ENCODE measurements around the gene HOXD8.

Gene HOXD8

DNA sequence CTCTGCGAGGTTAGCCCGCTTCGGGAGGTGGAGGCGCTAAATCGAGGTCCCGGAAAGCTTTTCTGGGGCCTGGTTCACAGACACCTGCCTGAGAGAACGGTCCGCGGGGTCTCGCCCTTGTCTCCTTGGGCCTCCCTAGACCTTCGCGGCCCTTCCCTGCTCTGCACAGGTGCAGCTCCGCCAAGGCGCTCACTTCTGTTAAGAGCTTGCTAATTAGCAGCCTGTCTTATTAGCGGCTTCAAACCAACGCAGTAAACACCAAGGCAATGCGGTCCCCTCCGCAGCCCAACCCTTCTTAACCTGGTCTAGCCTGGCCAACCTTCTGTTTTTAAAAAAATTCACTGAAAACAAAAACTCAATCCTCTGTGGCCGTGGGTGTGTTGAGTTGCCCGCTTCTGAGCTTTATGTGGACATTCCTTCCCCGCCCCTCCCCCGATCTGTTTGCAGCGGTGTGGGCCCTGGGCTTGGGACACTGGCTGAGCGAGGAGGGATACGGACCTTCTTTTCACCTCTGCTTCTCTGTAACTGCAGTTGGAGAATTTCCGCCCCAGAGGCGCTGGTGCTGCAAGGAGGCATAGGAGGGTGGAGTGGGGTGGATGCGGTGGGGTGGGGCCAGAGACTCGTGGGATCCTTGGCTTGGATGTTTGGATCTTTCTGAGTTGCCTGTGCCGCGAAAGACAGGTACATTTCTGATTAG, 18.4 kb downstream of the HOXD8 start:
- DNase-seq = no peak

DNA sequence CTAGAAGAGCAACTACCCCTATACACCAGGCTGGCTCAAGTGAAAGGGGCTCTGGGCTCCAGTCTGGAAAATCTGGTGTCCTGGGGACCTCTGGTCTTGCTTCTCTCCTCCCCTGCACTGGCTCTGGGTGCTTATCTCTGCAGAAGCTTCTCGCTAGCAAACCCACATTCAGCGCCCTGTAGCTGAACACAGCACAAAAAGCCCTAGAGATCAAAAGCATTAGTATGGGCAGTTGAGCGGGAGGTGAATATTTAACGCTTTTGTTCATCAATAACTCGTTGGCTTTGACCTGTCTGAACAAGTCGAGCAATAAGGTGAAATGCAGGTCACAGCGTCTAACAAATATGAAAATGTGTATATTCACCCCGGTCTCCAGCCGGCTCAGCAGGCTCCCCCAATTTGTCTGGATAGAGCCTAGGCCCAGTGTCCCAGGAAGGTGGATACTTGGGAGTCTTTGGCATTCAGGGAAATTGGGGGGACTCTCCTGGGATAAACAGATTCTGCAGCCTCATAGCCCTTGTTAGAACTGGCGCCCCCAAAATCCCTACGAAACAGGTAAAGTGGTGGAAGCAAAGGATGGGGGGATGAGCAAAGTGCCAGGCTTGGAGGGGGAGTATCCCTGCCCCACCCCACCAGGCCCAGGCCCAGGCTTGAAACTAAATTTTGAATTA, 19.4 kb downstream of the HOXD8 start:
- DNase-seq = no peak

DNA sequence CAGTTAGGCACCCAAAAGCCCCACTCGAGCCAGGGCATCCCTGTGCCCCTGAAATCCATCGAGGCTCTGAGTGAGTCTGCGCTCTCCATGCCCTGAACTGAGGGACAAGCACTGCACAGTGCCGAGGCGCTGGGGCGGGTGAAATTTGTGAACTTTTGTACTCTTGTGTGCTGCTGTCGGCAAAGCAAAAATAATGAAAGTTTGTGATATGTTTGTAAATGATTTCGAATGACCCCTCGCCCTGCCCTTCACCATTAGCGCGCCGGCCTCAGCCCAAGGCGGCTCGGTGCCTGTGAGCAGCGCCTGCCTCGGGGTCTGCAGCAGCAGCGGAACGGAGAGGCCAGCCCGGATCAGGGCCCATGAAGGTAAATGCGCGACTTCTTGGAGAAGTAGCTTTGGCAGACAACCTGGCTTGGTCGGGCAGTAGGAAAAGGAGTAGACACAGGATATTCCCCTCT, 20.0 kb downstream of the HOXD8 start:
- DNase-seq = no peak

DNA sequence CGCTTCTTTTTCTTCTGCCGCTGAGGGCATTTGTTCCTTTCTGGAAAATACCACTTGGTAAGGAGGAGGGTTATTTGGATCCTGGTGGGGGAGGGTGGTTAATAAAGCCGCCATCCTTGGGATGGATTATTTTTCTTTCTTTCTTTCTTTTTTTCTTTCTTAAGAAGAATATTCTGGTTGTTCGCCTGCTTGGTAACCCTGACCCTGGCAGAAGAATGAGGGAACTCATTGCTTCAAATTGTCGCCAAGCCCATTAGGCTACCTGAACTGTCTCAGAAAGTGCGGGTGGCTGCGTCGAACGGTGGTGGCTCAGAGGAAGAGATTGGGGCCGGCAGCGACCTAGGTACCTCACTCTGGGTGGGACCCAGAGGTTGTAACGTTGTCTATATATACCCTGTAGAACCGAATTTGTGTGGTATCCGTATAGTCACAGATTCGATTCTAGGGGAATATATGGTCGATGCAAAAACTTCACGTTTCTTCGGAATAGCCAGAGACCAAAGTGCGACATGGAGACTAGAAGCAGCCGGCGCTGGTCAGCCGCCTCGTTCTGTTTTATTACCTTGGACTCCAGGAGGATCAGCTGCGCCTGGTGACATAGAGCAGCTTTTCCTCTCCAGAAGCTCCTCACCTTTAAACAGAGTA, 20.6 kb downstream of the HOXD8 start:
- no peak for DNase-seq

DNA sequence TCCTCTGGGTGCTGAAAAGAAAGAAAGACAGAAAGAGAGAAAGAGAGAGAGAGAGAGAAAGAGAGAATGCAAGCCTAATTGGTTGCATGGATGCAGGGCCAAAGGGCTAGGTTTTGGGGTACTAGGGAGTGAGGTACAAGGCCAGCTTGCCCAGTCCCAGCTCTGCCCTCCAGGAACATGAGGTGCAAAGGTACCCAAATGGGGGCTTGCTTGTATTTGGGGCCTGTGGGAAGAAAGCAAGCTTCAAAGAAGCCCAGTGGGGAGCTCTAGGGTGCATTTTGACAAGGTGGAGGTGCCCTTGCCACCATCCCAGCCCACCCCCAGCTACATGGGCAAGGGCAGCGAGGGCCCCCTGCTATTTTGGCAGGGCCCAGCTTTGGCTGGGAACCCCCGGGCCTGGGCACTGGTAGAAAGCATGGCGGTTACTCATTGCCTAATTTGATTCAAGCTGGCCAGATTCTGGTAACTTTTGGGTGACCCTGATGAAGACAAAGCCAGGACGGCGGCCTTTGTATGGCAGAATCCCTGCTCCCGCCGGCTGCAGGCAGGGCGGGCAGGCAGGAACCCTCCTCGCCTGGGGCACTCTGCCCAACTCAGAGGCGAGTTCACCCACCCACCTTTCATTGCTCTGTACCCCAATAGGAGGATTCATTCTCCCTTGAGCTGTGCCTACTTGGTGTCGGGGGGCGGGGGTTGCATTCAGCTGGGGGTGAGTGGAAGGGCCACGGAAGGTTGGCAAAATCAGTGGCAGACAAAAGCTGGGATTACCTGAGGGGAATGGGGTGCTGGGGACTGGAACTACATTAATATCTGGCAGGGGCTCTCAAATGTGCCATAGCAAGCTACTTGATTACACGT, 21.3 kb downstream of the HOXD8 start:
- DNase-seq = no peak

DNA sequence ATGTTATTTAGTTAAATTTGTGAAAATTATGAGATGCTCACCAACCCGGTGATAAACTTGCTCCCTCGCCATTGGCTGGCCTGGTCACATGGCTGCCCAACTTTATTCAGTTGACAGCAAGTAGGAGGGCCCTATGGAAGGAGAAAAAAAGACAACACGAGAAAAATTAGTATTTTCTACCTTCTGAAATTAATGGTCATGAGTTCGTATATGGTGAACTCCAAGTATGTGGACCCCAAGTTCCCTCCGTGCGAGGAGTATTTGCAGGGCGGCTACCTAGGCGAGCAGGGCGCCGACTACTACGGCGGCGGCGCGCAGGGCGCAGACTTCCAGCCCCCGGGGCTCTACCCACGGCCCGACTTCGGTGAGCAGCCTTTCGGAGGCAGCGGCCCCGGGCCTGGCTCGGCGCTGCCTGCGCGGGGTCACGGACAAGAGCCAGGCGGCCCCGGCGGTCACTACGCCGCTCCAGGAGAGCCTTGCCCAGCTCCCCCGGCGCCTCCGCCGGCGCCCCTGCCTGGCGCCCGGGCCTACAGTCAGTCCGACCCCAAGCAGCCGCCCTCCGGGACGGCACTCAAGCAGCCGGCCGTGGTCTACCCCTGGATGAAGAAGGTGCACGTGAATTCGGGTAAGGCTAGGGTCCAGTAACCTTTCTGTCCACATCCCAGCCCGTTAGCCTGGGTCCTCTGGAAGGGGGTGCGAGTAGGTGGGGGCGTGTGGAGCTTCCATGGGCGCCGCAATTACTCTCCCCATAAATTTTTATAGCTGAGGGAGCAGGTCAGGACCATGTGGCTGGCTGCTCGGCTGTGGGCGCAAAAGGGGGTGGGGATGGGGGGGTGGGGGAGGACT, 22.2 kb downstream of the HOXD8 start, which contains the start of gene HOXD4:
HOXD4 (plus strand) TSS at position 109 of the 846 bp plus-strand sequence; CDS start at position 193, 84 bp downstream.
- no peak for DNase-seq

DNA sequence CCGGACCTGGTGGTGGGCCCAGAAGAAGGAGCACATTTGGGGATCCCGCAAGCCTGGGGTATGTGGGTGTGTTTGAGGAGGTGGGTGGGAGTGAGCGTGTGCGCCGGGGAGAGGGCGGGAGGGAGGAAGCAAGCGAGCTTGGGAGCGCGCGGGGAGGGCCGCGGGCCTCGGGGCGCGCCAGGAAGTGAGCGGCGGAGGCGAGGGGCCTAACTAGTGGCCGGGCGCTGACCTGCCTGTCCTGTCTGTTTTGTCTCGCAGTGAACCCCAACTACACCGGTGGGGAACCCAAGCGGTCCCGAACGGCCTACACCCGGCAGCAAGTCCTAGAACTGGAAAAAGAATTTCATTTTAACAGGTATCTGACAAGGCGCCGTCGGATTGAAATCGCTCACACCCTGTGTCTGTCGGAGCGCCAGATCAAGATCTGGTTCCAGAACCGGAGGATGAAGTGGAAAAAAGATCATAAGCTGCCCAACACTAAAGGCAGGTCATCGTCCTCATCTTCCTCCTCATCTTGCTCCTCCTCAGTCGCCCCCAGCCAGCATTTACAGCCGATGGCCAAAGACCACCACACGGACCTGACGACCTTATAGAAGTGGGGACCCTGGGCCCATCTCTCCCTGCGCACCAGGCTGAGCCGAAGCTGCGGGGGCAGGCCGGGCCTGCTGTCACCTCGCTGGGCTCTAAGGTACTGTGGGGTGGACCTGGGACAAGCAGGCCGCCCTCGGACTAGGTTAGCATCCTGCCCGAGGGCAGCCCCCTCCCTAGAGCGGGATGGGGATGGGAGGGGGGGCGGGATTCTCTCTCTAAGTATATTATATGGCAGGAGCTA, 23.1 kb downstream of the HOXD8 start:
- DNase-seq = no peak

DNA sequence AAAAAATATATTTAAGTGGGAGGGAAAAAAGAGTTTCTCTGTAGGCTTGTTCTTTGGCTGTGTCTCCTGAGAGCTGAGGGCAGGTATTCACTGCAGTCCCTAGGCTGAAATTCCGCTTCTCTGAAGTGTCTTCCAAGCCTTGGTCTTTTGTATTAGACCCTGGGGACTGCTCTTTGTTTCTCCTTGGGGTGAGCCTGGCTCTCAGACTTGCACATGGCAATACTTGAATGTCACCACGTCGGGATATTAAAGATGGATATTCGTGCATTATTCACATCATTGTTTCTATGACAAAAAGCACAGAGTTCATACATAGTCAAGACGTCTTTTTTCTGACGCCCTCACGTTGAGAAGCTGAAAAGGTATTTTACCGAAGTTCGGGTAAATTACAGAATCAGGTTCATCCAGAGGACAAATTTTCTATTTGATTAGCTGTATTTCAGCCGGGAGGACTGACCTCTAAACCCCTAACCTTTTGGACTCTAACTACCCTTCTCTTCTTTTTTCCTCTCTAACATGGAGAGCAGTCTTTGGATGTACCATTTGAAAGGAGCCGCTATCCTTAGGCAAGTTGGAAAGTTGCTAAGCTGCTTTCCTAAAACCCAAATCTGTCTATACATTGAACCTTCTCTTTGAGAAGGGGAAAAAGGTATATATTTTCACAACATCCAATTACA, 25.2 kb downstream of the HOXD8 start:
- DNase-seq = no peak

DNA sequence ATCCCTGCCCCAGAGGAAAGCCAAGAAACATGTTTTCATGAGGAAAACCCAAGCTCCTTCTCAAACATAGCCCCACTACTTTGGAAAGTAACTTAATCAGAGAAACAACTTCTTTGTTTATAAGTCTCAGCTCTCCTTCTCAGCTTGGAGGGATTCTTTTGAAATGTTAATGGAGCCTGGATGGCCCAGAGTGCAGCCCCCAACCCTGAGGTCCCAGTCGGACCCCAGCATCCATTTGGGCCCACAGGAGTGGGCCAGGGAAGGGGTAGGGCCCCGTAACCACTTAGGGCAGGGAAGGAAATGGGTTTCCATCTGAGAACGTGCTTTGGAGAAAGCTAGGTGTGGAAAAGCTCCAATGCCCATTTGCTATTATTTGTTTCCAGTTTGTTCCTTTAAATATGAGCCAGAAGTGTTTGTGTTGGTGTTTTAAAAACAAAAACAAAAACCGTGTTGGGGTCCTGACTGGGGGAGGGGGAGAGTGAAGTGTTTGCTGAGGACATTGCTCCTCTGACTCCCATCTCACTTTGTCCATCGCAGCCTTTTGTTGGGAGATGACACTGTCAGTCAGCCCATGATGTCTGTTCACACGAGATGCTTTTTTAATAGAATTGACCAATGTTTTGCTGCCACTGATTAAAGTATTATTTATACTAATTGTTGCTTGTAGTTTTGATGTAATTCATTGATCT, 26.0 kb downstream of the HOXD8 start:
- no peak for DNase-seq

DNA sequence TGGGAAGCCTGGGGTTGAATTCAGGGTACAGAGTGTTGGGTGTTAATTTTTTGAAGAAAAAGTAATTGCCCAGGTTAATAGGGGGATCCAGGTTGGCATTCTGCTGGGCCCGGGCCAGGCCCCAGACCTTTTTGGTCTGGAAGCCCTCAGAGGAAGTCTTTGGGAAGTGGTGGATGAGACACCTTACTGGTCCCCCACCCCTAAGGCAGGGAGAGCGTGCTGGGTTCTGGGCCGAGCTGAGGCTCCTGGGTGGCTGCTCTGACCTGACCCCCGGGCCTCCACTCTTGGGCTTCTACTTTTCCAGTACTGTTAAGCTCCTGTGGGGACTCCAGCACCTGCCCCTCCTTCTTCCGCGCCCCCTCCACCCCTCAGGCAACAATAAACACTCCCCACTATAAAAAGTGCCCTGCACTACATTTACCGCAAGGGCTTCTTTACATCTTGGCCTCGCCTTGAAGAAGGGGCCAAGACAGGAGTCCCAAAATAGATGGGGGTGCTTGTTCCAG, 26.8 kb downstream of the HOXD8 start:
- DNase-seq = no peak

DNA sequence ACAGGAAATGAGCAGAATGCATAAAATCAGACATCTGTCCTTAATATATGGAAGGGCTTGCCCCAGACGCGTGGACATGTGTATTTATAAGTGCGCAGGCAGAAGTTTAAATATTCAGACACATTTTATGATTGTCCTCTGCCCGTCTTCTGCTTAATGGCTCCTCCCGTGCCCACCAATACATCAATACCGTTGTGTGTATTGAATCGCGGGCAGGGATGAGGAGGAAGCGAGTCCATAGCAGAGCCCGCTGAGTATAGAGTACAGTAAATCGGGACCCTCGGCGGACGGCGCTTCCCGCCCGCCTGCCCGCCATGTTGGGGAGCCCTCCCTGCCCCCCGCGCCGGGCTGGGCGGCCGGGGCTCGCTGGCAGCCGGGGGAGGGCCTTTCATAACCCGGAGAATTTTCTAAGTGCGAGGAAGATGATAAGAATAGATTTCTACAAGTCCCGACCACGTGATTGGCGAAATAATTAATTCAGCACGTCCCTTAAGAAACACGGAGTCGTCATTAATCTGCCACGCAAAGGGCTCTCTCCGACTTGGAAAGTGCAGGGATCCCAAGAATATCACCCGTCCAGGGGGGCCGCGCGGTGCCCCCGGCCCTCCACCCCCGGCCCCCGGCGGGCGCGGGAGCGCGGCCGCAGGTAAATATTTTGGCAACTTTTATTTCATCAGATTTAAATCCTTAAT, 27.4 kb downstream of the HOXD8 start, which contains the start of gene HOXD3:
HOXD3 (plus strand) TSS at position 501 of the 692 bp plus-strand sequence. CDS start 11,808 bp downstream, outside the sequence.
- no peak for DNase-seq

DNA sequence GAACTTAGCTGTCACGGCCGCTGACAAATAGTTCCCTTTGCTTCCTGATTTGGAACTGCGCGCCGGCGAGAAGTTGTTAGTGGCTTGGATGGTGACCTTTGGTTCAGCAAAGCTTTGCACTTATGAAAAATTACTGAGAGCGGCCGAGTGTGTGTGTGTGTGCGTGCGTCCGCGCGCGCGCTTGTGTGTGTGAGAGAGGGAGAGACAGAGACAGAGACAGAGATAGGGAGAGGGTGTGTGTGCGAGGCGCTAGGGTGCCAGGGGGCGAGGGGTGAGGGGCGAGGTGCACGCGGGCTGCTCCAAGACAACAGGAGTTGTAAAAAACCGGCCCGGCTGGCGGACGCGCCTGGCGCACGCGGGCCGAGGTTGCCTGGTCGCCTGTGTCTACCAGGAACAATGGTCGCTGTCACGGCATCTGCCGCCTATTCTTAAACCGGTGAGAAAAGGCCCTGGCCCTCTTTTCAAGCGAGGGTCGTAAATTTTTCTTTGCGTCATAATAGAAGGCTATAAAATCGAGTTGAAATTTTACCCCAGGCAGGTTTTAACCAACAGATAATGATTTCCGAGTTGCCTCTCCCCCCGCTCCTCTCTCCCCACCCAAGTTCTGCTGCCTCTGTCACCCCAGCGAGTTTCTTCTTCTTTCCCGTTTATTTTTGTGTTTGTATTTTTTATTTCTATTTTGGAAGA, 28.1 kb downstream of the HOXD8 start:
- DNase-seq = no peak

DNA sequence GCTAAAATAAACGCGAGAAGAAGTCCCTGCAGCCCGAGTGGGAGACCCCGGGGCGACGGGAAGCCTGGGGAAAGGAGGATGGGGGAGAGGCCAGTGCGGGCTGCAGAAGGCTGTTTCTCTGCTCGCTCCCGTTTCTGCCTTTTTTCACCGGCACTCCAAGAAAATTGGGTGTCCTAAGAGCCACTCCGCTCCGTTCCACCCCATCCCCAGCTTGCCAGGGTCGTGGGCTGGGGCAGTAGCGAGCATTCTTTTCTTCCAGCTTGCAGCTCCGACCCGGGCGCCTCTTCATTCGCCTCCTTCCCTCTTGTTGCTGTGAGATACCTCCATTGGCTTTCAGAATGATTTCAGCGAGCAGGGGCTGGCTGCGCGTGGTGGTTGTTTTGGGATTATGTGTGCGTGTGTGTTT, 28.7 kb downstream of the HOXD8 start:
- no peak for DNase-seq

DNA sequence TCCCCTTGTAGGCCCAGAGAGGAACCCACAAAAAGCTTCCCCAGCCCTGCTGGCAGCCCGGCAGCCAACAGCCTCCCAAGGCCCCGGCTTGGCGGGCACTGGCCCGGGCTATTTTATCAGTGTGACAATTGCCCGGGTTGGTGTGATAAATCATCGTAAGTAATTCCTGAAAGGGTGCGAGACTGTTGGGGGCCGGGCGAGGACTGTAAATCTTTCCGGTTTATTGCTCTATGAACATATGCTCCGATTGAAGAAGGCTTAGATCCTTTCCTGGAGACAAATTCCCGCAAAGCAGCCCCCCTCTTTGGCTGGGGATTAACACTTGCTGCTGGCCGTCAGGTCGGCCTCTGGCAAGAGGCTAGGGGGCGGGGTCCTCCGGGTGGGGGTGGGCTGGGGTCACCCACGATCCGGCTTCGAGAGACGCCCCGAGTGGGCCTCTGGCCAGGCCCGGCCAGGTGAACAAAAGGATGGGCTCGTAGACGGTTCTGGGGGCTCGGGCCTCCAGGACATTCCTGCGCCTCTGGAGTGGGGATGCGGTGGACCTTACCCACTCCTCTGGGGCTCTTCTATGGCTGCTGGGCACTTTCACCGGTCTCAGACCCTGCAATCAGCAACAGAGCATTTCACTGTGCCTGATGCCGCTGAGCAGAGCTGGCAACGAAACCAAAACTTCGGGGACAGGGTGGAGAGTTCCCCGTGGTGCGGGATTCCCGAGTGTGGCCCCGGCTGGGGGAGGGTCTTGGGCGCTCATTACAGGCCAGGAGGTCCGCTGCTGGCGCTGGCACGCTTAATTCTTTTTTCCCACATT, 29.6 kb downstream of the HOXD8 start:
- no peak for DNase-seq

DNA sequence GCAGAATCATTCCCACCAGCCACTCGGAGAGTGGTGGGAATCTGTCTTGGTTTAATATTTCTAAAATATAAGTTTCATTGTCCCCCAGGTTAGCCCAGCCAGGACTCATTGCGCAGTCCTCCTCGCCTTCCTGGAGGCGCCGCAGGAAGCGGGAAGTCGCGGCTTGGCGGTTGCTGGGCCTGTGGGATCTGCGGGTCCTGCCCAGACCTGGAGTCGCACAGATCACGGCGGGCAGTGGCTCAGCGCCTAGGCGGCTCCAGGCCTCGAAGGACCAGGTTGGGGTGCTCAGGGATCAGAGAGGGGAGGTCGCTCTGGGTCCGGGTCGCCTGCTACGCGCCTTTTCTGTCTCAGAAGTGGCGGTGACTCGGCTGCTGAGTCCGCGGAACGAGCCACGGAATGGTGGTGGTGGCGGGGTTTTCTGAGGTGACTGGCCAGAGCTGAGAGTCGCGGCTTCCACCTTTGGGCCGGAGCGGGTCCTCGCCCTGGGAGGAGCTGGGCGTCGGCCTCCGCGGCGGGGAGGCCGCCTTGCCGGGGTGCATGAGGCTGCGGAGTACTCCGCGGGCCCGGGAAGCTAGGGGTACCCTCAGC, 30.3 kb downstream of the HOXD8 start:
- no peak for DNase-seq

DNA sequence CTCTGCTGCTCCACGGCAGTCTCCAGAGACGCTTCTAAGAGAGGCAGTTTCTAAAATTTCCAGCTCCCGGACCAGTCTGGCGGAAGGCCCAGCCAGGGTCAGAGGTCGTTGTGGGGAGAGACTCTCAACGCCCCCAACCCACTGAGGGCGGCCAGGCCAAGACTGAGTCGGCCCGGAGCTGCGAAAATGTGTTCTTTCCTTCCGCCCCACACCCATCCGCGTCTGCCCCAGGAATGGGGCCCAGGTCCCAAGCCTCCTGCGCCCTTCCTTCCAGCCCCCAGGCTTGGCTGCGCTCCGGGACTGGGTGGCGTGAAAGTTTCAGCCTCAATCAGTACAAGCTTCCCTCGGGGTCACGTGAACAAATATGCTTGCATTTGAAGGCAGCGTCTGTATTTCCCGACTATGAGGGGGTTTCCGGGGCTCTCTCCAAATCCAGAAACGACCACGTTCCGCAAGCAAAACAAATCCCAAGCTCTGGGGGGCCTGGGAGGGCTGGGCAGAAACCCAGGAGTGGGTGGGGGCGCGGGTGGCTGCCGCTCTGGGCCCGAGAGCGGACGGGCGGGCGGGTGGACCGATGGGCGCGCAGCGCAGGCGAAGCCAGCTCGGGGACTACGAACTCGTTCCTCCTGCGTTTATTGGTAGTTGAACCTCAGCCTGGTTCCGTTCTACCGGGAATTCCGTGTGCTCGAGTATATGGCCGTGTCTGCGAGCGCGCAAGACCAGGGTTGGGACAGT, 30.9 kb downstream of the HOXD8 start:
- DNase-seq = no peak

Data from Kasumi-1 (cell line).